ENCODE measurements around the gene PIM1. TPM values are rescaled to one million over a fixed set of nuclear protein-coding genes. Genes with fewer than 3 reads are reported as not detected.

PIM1 gene
- total RNA-seq, 1 donor from 2014 or later, result 28.9 TPM

DNA sequence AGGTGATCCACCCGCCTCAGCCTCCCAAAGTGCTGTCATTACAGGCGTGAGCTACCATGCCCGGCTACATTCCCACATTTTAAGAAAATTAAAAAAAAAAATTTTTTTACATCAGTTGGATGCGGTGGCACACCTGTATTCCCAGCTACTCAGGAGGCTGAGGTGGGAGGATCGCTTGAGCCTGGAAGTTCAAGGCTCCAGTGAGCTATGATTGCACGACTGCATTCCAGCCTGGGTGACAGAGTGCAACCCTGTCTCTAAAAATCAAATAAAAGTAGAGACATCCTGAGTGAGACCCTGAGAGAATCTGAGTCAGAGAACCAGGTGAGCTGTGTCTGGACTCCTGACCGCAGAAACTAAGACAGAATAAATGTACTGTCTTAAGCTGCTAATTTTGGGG, 38.8 kb downstream of the PIM1 start:
- no peak for TF ChIP-seq CTCF (IDR thresholded peaks at IDR 0.05; ENCODE audit: borderline replicate concordance)
- intact Hi-C loops (cut with micrococcal nuclease), result loop anchor here (10.0 kb wide), 1 partner anchor 174 kb away; no protein-coding TSS in a partner anchor
- H3K4me1 ChIP-seq, result no peaks in the 10 kb centered on the region
- no peaks in the 10 kb centered on the region for H3K9me3 ChIP-seq (replicated peaks)
- H3K27me3 ChIP-seq (ENCODE audit: low read depth), result no peaks in the 10 kb centered on the region
- DNase-seq, result no peak
- no peak overlapping the region for H3K27ac ChIP-seq (replicated peaks)
- H3K4me3 ChIP-seq, result no peak overlapping the region
- H3K36me3 ChIP-seq, result no peaks in the 10 kb centered on the region

- no peak overlapping the region for H3K27ac ChIP-seq (replicated peaks)
- H3K27me3 ChIP-seq (ENCODE audit: low read depth), result no peaks in the 10 kb centered on the region
- H3K9me3 ChIP-seq (replicated peaks), result no peaks in the 10 kb centered on the region
- no peaks in the 10 kb centered on the region for H3K36me3 ChIP-seq
- no peak overlapping the region for H3K4me3 ChIP-seq
- DNase-seq, result no peak
- TF ChIP-seq CTCF (IDR thresholded peaks at IDR 0.05; ENCODE audit: borderline replicate concordance), result no peak
- intact Hi-C loops (cut with micrococcal nuclease), result loop anchor here (10.0 kb wide), 1 partner anchor 175 kb away; no protein-coding TSS in a partner anchor
- H3K4me1 ChIP-seq, result no peaks in the 10 kb centered on the region
Observed at GRCh38 chr6:37209461-37210205, 39.7 kb downstream of the PIM1 start.

GRCh38 chr6:37210313-37210968, 40.5 kb downstream of the PIM1 start:
- peak; percentile 96 for TF ChIP-seq CTCF (IDR thresholded peaks at IDR 0.05; ENCODE audit: borderline replicate concordance)
- Histone ChIP-seq H3K27ac (replicated peaks) (no peak overlapping the region), H3K36me3 (no peaks in the 10 kb centered on the region), H3K27me3 (ENCODE audit: low read depth) (no peaks in the 10 kb centered on the region), H3K9me3 (replicated peaks) (no peaks in the 10 kb centered on the region), H3K4me3 (no peak overlapping the region), H3K4me1 (no peaks in the 10 kb centered on the region)
- intact Hi-C loops (cut with micrococcal nuclease), result no loop called here
- DNase-seq, result no peak

- Histone ChIP-seq H3K36me3 (no peaks in the 10 kb centered on the region), H3K27me3 (ENCODE audit: low read depth) (no peaks in the 10 kb centered on the region), H3K4me3 (no peak overlapping the region), H3K27ac (replicated peaks) (no peak overlapping the region), H3K9me3 (replicated peaks) (no peaks in the 10 kb centered on the region), H3K4me1 (no peaks in the 10 kb centered on the region)
- no peak for DNase-seq
- TF ChIP-seq CTCF (IDR thresholded peaks at IDR 0.05; ENCODE audit: borderline replicate concordance), result no peak
- intact Hi-C loops (cut with micrococcal nuclease), result no loop called here
Observed at GRCh38 chr6:37212268-37212667, 42.3 kb downstream of the PIM1 start.

GRCh38 chr6:37218061-37218460, 48.1 kb downstream of the PIM1 start:
- Histone ChIP-seq H3K9me3 (replicated peaks) (no peaks in the 10 kb centered on the region), H3K36me3 (no peaks in the 10 kb centered on the region), H3K27me3 (ENCODE audit: low read depth) (no peaks in the 10 kb centered on the region), H3K27ac (replicated peaks) (no peak overlapping the region), H3K4me3 (no peak overlapping the region), H3K4me1 (peaks cover 13% of the 10 kb centered on the region)
- intact Hi-C loops (cut with micrococcal nuclease), result no loop called here
- DNase-seq, result no peak
- TF ChIP-seq CTCF (IDR thresholded peaks at IDR 0.05; ENCODE audit: borderline replicate concordance), result no peak
